ENCODE measurements around the gene MAGOHB. TPM values are rescaled to one million over a fixed set of nuclear protein-coding genes. Genes with fewer than 3 reads are reported as not detected.

Gene MAGOHB
- polyA plus RNA-seq, 1 of the 3 experiments (the other 2 are of a cell fraction): 15.7 TPM

GRCh38 chr12:10645910-10646309 lies 32.5 kb upstream of the MAGOHB start:
- Histone ChIP-seq H3K9me2 (no peaks in the 10 kb centered on the region), H3F3A (replicated peaks; ENCODE audit: insufficient read depth) (no peaks in the 10 kb centered on the region), H2AFZ (ENCODE audit: low read depth) (no peak overlapping the region), H3K27ac (ENCODE audit: low read depth in 2 of 2, low read length in 1 of 2) (no peak overlapping the region), H3K4me1 (ENCODE audit: control insufficient read depth in 1 of 2, insufficient read depth in 2 of 2, low read depth in 1 of 2, low read length in 1 of 2) (no peaks in the 10 kb centered on the region), H3K27me3 (ENCODE audit: insufficient read depth) (0 out of 2 replicates have a peak, but pooled peaks cover 10% of the 10 kb centered on the region), H3K4me2 (no peak overlapping the region), H3K36me3 (replicated peaks in 1 of 2; ENCODE audit: control insufficient read depth in 1 of 2, insufficient read depth in 2 of 2, low read length in 1 of 2) (no peaks in the 10 kb centered on the region), H4K20me1 (ENCODE audit: insufficient read depth) (no peaks in the 10 kb centered on the region), H3K9ac (no peak overlapping the region), H3K79me2 (ENCODE audit: insufficient read depth) (no peaks in the 10 kb centered on the region), H3K4me3 (ENCODE audit: low read depth in 2 of 2, low read length in 1 of 2) (no peak overlapping the region), H3K9me3 (no peaks in the 10 kb centered on the region)
- WGBS (ENCODE audit: low lambda C conversion rate): 6% methylated on average over 4 of the region's 4 CpGs
- POLR2A ChIA-PET: no interaction called here
- TF ChIP-seq, protein P1, sequence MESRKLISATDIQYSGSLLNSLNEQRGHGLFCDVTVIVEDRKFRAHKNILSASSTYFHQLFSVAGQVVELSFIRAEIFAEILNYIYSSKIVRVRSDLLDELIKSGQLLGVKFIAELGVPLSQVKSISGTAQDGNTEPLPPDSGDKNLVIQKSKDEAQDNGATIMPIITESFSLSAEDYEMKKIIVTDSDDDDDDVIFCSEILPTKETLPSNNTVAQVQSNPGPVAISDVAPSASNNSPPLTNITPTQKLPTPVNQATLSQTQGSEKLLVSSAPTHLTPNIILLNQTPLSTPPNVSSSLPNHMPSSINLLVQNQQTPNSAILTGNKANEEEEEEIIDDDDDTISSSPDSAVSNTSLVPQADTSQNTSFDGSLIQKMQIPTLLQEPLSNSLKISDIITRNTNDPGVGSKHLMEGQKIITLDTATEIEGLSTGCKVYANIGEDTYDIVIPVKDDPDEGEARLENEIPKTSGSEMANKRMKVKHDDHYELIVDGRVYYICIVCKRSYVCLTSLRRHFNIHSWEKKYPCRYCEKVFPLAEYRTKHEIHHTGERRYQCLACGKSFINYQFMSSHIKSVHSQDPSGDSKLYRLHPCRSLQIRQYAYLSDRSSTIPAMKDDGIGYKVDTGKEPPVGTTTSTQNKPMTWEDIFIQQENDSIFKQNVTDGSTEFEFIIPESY (IDR thresholded peaks at IDR 0.05; ENCODE audit: borderline replicate concordance, low read depth): no peak
- no peak for TF ChIP-seq EZH2phosphoT487 (IDR thresholded peaks at IDR 0.05; ENCODE audit: borderline replicate concordance, low read depth)
- CTCF ChIA-PET: no interaction called here
- DNase-seq: no peak

DNA sequence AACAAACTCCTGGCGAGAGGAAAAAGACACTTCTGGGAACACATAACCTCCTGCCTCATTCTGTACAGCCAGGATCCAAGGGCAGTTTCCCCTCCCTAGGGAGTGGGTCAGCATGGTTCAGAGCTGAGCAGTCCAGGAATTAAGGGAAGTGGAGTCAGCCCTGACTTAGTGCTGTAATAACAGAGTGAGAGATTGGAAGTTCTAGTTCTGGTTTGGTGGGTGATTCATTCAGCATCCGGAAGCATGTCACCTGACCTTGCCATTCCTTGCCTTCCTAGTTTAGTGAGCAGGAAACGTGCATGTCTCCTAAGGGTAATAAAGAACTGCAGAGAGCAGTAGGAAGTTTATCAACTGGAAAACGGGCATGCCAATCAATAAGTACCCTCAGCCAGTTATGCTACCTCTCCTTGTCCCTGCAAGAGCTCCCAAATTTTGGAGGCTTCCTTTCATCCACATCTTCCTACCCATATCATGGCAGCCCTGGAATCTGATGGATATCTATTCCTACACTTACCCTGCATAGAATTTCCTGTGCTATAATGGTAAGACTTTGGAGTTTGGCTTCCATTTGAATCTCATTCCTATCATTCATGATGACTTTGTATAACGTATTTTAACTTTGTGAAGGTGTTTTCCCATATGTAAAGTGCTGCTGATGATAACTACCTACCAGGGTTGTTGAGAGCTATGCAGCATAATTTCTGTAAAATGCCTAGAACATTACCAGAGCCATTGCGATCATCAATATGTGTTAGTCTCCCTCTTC lies 28.5 kb upstream of the MAGOHB start:
- DNase-seq: no peak
- Histone ChIP-seq H3K36me3 (replicated peaks in 1 of 2; ENCODE audit: control insufficient read depth in 1 of 2, insufficient read depth in 2 of 2, low read length in 1 of 2) (no peaks in the 10 kb centered on the region), H3K4me1 (ENCODE audit: control insufficient read depth in 1 of 2, insufficient read depth in 2 of 2, low read depth in 1 of 2, low read length in 1 of 2) (no peaks in the 10 kb centered on the region), H3K27ac (ENCODE audit: low read depth in 2 of 2, low read length in 1 of 2) (no peak overlapping the region), H3K4me3 (ENCODE audit: low read depth in 2 of 2, low read length in 1 of 2) (no peak overlapping the region), H2AFZ (ENCODE audit: low read depth) (peak overlapping the region; percentile 70; the same call in 1 of the 2 replicates), H3F3A (replicated peaks; ENCODE audit: insufficient read depth) (no peaks in the 10 kb centered on the region), H3K27me3 (ENCODE audit: insufficient read depth) (no peaks in the 10 kb centered on the region; the same call in 1 of the 2 replicates), H3K9ac (no peak overlapping the region), H3K79me2 (ENCODE audit: insufficient read depth) (no peaks in the 10 kb centered on the region), H3K9me3 (no peaks in the 10 kb centered on the region), H3K4me2 (peak overlapping the region; percentile 28; the same call in 1 of the 2 replicates), H4K20me1 (ENCODE audit: insufficient read depth) (no peaks in the 10 kb centered on the region), H3K9me2 (no peaks in the 10 kb centered on the region)
- POLR2A ChIA-PET: no interaction called here
- 9% methylated on average over 5 of the region's 6 CpGs for WGBS (ENCODE audit: low lambda C conversion rate)
- CTCF ChIA-PET: interaction anchor here (0.8 kb wide), 1 partner anchor 33 kb away, joined by 3 read pairs; no protein-coding TSS in a partner anchor
- no peak for TF ChIP-seq USF1 (IDR thresholded peaks at IDR 0.05; ENCODE audit: borderline replicate concordance, low read depth)
- no peak for TF ChIP-seq TAF1 (IDR thresholded peaks at IDR 0.05; ENCODE audit: borderline replicate concordance, low read depth, low read length)
- TF ChIP-seq RFX5 (IDR thresholded peaks at IDR 0.05; ENCODE audit: low read length): no peak
- no peak for TF ChIP-seq EP300 (IDR thresholded peaks at IDR 0.05; ENCODE audit: borderline replicate concordance in 1 of 2, low read depth in 1 of 2, low read length in 1 of 2)
- TF ChIP-seq TCF12 (IDR thresholded peaks at IDR 0.05): no peak
- TF ChIP-seq FOXJ3 (CRISPR knock-in tag; IDR thresholded peaks at IDR 0.05): no peak
- TF ChIP-seq JUND (IDR thresholded peaks at IDR 0.05): no peak
- TF ChIP-seq NFIC (IDR thresholded peaks at IDR 0.05; ENCODE audit: borderline replicate concordance): no peak
- no peak for TF ChIP-seq RXRA (IDR thresholded peaks at IDR 0.05; ENCODE audit: borderline replicate concordance, low read depth)
- no peak for TF ChIP-seq POLR2AphosphoS5 (IDR thresholded peaks at IDR 0.05; ENCODE audit: low read depth, low read length)
- TF ChIP-seq RAD21 (IDR thresholded peaks at IDR 0.05; ENCODE audit: low read length): no peak
- no peak for TF ChIP-seq GATA2 (CRISPR knock-in tag; IDR thresholded peaks at IDR 0.05)
- TF ChIP-seq, protein P1 (IDR thresholded peaks at IDR 0.05; ENCODE audit: borderline replicate concordance, low read depth): no peak
- TF ChIP-seq, protein P2, sequence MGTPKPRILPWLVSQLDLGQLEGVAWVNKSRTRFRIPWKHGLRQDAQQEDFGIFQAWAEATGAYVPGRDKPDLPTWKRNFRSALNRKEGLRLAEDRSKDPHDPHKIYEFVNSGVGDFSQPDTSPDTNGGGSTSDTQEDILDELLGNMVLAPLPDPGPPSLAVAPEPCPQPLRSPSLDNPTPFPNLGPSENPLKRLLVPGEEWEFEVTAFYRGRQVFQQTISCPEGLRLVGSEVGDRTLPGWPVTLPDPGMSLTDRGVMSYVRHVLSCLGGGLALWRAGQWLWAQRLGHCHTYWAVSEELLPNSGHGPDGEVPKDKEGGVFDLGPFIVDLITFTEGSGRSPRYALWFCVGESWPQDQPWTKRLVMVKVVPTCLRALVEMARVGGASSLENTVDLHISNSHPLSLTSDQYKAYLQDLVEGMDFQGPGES (IDR thresholded peaks at IDR 0.05; ENCODE audit: low read depth, low read length): no peak
- no peak for TF ChIP-seq MAX (IDR thresholded peaks at IDR 0.05; ENCODE audit: low read depth)
- no peak for TF ChIP-seq TEAD4 (IDR thresholded peaks at IDR 0.05; ENCODE audit: borderline replicate concordance, insufficient read depth)

Measured in SK-N-SH (cell line).